ENCODE data around the gene AMH.

The AMH gene

GRCh38 chr19:2248136-2249009 is 750 bp upstream of the AMH start:
- H3K9me3 ChIP-seq (ENCODE audit: control insufficient read depth, low read length): no peaks in the 10 kb centered on the region
- H3K27ac ChIP-seq (ENCODE audit: insufficient read depth, low read length, poor library complexity, severe bottlenecking): no peak overlapping the region
- peaks cover 24% of the 10 kb centered on the region for H3K27me3 ChIP-seq (replicated peaks; ENCODE audit: control insufficient read depth, insufficient read depth, low read length, poor library complexity, severe bottlenecking)
- peaks cover 35% of the 10 kb centered on the region for H3K4me1 ChIP-seq (ENCODE audit: control insufficient read depth, insufficient read depth, low read length, poor library complexity, severe bottlenecking)
- DNase-seq: no peak
- peaks cover 54% of the 10 kb centered on the region for H3K36me3 ChIP-seq (ENCODE audit: control insufficient read depth, insufficient read depth, low read length)
- no peak overlapping the region for H3K4me3 ChIP-seq (ENCODE audit: insufficient read depth, low read depth, low read length, poor library complexity, severe bottlenecking)

- H3K4me3 ChIP-seq (ENCODE audit: insufficient read depth, low read depth, low read length, poor library complexity, severe bottlenecking): no peak overlapping the region
- no peak for DNase-seq
- H3K9me3 ChIP-seq (ENCODE audit: control insufficient read depth, low read length): no peaks in the 10 kb centered on the region
- H3K36me3 ChIP-seq (ENCODE audit: control insufficient read depth, insufficient read depth, low read length): peaks cover 37% of the 10 kb centered on the region
- peaks cover 37% of the 10 kb centered on the region for H3K4me1 ChIP-seq (ENCODE audit: control insufficient read depth, insufficient read depth, low read length, poor library complexity, severe bottlenecking)
- no peak overlapping the region for H3K27ac ChIP-seq (ENCODE audit: insufficient read depth, low read length, poor library complexity, severe bottlenecking)
- H3K27me3 ChIP-seq (replicated peaks; ENCODE audit: control insufficient read depth, insufficient read depth, low read length, poor library complexity, severe bottlenecking): peaks cover 24% of the 10 kb centered on the region
These were observed 1.0 kb downstream of the AMH start for GRCh38 chr19:2249880-2250765.

GRCh38 chr19:2250766-2251105 is 1.6 kb downstream of the AMH start:
- Histone ChIP-seq H3K9me3 (ENCODE audit: control insufficient read depth, low read length) (no peaks in the 10 kb centered on the region), H3K36me3 (ENCODE audit: control insufficient read depth, insufficient read depth, low read length) (peaks cover 31% of the 10 kb centered on the region), H3K4me3 (ENCODE audit: insufficient read depth, low read depth, low read length, poor library complexity, severe bottlenecking) (peak overlapping the region; percentile 25), H3K27ac (ENCODE audit: insufficient read depth, low read length, poor library complexity, severe bottlenecking) (no peak overlapping the region), H3K27me3 (replicated peaks; ENCODE audit: control insufficient read depth, insufficient read depth, low read length, poor library complexity, severe bottlenecking) (peaks cover 24% of the 10 kb centered on the region), H3K4me1 (ENCODE audit: control insufficient read depth, insufficient read depth, low read length, poor library complexity, severe bottlenecking) (peaks cover 37% of the 10 kb centered on the region)
- DNase-seq: no peak

GRCh38 chr19:2251106-2252054 is 2.3 kb downstream of the AMH start:
- H3K27ac ChIP-seq (ENCODE audit: insufficient read depth, low read length, poor library complexity, severe bottlenecking): no peak overlapping the region
- H3K9me3 ChIP-seq (ENCODE audit: control insufficient read depth, low read length): no peaks in the 10 kb centered on the region
- peak overlapping the region; percentile 53 for H3K4me3 ChIP-seq (ENCODE audit: insufficient read depth, low read depth, low read length, poor library complexity, severe bottlenecking)
- peaks cover 24% of the 10 kb centered on the region for H3K27me3 ChIP-seq (replicated peaks; ENCODE audit: control insufficient read depth, insufficient read depth, low read length, poor library complexity, severe bottlenecking)
- peaks cover 37% of the 10 kb centered on the region for H3K4me1 ChIP-seq (ENCODE audit: control insufficient read depth, insufficient read depth, low read length, poor library complexity, severe bottlenecking)
- no peak for DNase-seq
- peaks cover 24% of the 10 kb centered on the region for H3K36me3 ChIP-seq (ENCODE audit: control insufficient read depth, insufficient read depth, low read length)

GRCh38 chr19:2252055-2252796 is 3.1 kb downstream of the AMH start:
- H3K27me3 ChIP-seq (replicated peaks; ENCODE audit: control insufficient read depth, insufficient read depth, low read length, poor library complexity, severe bottlenecking): peaks cover 24% of the 10 kb centered on the region

GRCh38 chr19:2252797-2253105 is 3.6 kb downstream of the AMH start:
- peak overlapping the region; percentile 53 for H3K4me3 ChIP-seq (ENCODE audit: insufficient read depth, low read depth, low read length, poor library complexity, severe bottlenecking)

More at GRCh38 chr19:2252055-2252796, 3.1 kb downstream of the AMH start:
- peaks cover 39% of the 10 kb centered on the region for H3K4me1 ChIP-seq (ENCODE audit: control insufficient read depth, insufficient read depth, low read length, poor library complexity, severe bottlenecking)
- no peak for DNase-seq
- peaks cover 16% of the 10 kb centered on the region for H3K36me3 ChIP-seq (ENCODE audit: control insufficient read depth, insufficient read depth, low read length)
- no peaks in the 10 kb centered on the region for H3K9me3 ChIP-seq (ENCODE audit: control insufficient read depth, low read length)
- H3K4me3 ChIP-seq (ENCODE audit: insufficient read depth, low read depth, low read length, poor library complexity, severe bottlenecking): peak overlapping the region; percentile 53
- no peak overlapping the region for H3K27ac ChIP-seq (ENCODE audit: insufficient read depth, low read length, poor library complexity, severe bottlenecking)

GRCh38 chr19:2253106-2254063 is 4.3 kb downstream of the AMH start:
- Histone ChIP-seq H3K27ac (ENCODE audit: insufficient read depth, low read length, poor library complexity, severe bottlenecking) (no peak overlapping the region), H3K4me3 (ENCODE audit: insufficient read depth, low read depth, low read length, poor library complexity, severe bottlenecking) (peak overlapping the region; percentile 53), H3K36me3 (ENCODE audit: control insufficient read depth, insufficient read depth, low read length) (peaks cover 4% of the 10 kb centered on the region), H3K4me1 (ENCODE audit: control insufficient read depth, insufficient read depth, low read length, poor library complexity, severe bottlenecking) (peaks cover 46% of the 10 kb centered on the region), H3K27me3 (replicated peaks; ENCODE audit: control insufficient read depth, insufficient read depth, low read length, poor library complexity, severe bottlenecking) (peaks cover 24% of the 10 kb centered on the region), H3K9me3 (ENCODE audit: control insufficient read depth, low read length) (no peaks in the 10 kb centered on the region)
- no peak for DNase-seq

More at GRCh38 chr19:2252797-2253105, 3.6 kb downstream of the AMH start:
- Histone ChIP-seq H3K27ac (ENCODE audit: insufficient read depth, low read length, poor library complexity, severe bottlenecking) (no peak overlapping the region), H3K36me3 (ENCODE audit: control insufficient read depth, insufficient read depth, low read length) (peaks cover 11% of the 10 kb centered on the region), H3K4me1 (ENCODE audit: control insufficient read depth, insufficient read depth, low read length, poor library complexity, severe bottlenecking) (peaks cover 43% of the 10 kb centered on the region), H3K9me3 (ENCODE audit: control insufficient read depth, low read length) (no peaks in the 10 kb centered on the region), H3K27me3 (replicated peaks; ENCODE audit: control insufficient read depth, insufficient read depth, low read length, poor library complexity, severe bottlenecking) (peaks cover 24% of the 10 kb centered on the region)
- DNase-seq: no peak

GRCh38 chr19:2254064-2254872 is 5.1 kb downstream of the AMH start:
- Histone ChIP-seq H3K4me1 (ENCODE audit: control insufficient read depth, insufficient read depth, low read length, poor library complexity, severe bottlenecking) (peaks cover 51% of the 10 kb centered on the region), H3K4me3 (ENCODE audit: insufficient read depth, low read depth, low read length, poor library complexity, severe bottlenecking) (no peak overlapping the region), H3K36me3 (ENCODE audit: control insufficient read depth, insufficient read depth, low read length) (no peaks in the 10 kb centered on the region), H3K27ac (ENCODE audit: insufficient read depth, low read length, poor library complexity, severe bottlenecking) (no peak overlapping the region), H3K9me3 (ENCODE audit: control insufficient read depth, low read length) (no peaks in the 10 kb centered on the region), H3K27me3 (replicated peaks; ENCODE audit: control insufficient read depth, insufficient read depth, low read length, poor library complexity, severe bottlenecking) (peaks cover 24% of the 10 kb centered on the region)
- DNase-seq: no peak
